HG03378 (cell line): ENCODE results near the gene HS3ST4.
"Not testable (repeated sequence)": the region's sequence is repeated elsewhere in the genome, so short reads cannot be mapped to it uniquely, and the experiment has no call there.

Source experiments
- ATAC-seq: cut with Tn5 transposase; IDR thresholded peaks from one replicate; pipeline ENCODE4 v1.9.1; 2021; ENCODE audit warnings: mild to moderate bottlenecking, moderate library complexity; ENCODE audit not compliant: unreplicated experiment

Gene HS3ST4

DNA sequence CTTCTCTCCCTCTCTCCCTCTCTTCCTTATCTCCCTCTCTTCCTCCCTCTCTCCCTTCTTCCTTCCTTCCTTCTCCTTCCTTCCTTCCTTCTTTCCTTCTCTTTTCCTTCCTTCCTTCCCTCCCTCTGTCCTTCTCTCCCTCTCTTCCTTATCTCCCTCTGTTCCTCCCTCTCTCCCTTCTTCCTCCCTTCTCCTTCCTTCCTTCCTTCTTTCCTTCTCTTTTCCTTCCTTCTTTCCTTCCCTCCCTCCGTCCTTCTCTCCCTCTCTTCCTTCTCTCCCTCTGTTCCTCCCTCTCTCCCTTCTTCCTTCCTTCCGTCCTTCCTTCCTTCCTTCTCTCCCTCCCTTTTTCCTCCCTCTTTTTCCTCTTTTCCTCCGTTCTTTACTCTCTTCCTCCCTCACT is 38.6 kb downstream of the HS3ST4 start:
- ATAC-seq = no peak

DNA sequence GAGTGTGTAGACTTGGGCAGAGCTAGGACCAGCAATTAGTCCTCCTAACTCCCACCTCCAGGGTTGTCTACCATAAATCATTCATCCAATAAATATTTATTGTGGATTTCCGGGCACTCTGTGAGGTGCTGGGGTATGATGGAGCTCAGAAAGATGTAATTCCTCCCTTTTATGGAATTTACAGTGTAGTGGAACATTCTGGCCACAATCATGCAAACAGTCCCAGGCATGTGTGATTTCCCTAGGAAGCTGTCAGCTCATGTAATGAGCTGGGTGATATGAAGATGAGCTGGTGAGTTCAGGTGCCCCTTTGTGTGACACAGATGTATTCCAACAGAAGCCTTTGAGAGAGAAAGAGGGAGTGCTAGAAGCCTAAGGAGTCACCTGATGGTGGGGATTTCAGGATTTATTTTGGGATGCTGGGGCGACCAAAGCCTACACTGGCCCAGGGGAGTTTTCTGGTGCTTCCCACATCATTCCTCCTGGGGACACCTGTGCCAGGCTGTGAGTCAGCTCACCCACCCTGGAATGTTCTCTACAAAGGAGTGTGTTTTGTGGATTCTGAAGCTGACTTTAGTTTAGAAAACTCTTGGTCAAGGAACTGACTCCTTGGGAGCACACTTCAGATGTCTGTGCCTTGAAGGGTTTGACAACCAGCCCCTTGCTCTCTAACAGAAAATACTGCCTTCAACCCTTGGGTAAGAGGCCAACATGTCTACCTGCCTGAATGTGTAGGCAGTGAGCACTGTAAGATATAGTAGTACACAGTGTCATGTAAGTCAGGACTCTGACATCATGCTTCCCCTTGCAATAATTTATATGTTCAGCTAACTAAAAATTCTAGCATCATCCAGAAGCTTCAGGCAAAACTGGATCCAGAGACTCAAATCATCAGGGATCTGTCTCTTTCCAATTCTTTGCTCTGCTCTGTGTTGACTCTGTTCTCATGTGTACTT is 42.9 kb downstream of the HS3ST4 start:
- ATAC-seq = no peak

DNA sequence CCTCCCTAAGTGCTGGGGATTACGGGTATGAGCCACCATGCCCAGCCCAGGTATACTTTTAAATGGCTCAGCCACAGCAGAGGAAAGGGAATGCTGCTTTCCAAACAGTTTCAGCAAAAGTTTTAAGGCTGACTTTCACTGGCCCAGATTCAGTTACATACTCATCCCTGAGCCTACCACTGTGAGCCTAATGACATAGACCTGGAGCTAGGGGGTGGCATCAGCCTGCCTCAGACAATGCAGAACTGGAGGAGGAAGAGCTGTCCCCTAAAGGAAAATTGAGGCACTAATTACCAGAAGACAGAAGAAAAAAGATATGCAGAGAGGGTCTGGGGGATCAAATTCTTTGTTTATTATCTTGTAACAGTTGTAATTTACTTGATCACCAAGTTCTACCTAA is 43.9 kb downstream of the HS3ST4 start:
- ATAC-seq = no peak

DNA sequence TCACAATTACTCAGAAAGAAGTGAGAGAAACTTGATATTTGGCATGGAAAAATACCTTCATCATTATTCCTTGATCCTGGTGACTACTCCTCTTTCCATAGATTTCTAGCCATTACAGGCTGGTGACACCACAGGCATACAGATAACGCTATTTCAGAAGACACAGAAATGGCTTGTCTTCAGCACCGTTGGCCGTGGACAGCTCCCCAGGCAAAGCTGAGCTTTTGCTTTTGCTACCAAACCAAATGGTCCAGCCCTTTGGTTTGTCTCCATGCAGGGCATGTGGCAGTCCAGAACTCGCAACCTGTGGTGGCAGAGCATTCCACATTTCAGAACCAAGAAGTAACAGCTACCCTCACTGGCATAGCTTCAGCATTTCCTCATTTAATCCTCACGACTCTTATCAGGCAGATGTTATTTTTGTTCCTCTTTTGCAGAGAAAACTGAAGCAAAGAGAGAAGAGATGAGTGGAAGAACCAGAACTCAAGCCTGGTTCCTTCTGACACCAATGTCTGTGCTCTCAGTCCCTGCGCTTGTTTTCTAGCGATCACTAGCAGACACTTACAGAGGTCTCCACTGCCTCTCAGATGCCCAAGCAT is 55.5 kb downstream of the HS3ST4 start:
- ATAC-seq = no peak

DNA sequence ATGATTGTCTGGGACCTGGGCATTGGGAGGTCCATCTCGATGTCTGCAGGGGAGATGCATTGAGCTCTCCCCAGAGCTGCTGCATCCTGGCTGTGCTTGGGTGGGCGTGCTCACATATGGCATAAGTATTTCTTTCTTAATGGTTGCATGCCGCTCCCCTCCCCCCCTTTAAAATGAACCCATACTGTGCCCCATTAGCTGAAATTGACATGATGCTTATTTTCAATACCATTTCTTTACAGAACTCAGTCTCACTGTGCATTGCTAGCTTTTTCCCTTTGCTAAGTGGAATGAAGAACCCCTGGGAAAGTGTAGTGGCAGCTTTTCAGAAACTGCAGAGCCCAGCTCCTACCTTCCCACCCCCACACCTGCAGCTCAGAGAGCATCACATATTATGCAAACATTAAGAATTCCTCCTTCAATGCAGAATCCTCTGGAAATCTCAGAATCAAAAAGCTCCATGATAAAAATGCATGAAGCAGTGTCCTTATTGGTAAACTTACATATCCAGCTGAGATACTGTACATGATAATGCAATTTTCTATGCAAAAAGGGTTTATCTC is 56.4 kb downstream of the HS3ST4 start:
- ATAC-seq = no peak

DNA sequence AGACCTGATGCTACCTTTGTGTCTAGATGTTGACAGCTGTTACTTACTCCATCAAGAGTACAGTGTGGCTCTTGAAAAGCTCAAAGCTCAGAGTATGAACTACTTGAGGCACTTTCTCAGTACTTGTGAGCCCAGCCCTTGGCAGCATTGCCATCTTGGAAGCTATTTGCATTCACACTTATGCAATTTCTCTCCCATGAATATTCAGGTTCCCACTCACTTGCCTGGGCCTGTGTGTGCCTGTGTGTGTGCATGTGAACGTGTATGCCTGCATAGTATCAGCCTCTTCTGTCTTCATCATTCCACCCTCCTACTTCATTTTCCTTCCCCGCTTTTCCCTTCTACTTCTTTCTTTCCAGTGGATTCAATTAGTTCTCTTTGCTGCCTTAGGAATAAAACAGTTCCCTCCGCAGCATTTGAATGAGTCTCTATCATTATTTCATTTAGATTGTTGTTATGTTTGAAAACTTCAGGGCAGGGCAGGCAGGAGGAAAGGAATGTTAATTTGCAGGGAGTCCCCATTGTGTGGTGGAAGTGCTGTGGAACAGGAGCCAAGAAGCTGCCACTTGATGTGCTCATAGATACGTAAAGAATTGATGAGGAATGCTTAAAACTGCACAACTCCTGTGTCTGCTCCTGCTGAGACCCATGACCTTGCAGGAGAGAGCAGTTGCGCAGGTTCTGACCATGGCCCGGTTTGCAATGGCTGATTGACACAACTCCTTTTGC is 58.9 kb downstream of the HS3ST4 start:
- no peak for ATAC-seq

DNA sequence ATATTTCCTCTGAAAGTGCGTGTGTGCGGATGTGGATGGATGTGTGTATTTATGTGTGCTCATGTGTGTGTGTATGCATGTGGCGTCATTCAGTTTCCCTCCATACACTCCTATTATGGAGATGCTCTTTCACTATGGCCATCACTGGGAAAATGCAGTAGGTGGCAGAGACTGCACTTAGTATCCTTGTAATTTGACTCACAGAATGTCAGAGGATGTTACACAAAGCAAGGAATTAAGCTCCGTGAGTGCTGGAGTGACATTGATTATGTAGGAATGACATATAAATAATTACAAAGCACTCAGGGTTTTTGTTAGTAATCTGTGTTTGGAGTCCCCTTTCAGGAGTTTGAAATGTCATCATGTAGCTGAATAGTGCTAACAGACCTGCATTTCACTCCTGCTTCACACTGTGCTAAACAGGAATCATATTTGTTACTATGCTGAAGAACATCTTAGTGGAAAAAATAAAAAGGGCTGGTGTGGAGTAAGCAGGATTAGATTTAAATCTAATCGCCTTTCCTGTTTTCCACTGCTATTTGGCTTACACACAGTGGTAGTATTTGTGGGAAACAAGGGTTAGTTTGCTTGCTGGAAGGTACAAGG is 59.6 kb downstream of the HS3ST4 start:
- no peak for ATAC-seq

DNA sequence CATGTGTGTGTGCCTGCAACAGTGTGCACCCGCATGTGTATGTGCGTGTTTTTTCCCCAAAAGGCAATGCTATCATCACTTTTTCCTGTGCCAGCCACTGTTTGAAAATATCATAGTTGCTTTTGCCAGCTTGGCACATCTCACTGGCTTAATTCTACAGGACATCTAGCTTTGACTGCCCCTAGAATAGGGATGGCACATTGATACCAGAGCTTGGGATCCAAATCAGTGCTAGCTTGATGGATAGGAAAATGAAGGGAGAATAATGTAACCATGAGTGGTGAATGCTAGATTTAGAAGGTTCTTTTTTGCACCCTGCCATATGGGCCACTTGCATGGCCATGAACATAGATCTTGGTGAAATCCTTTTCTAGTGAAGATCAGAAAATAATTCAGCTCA is 72.7 kb downstream of the HS3ST4 start:
- no peak for ATAC-seq

DNA sequence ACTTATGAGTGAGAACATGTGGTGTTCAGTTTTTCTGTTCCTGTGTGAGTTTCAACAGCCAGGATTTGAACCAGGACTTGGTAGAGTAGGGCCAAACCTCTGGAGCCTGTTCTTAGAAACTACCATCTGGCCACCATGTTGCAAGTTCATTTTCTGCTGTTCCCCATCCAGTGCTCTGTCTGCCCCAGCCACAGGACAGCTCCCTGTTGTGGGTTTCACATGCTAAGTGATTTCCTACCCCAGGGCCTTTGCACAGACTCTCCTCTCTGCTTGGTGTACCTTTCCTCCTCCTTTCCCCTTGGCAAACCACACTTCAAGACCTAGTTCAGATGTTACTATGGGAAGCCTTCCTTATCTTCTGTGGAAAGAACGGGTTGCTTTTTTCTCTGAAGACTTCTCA is 79.5 kb downstream of the HS3ST4 start:
- ATAC-seq = no peak

DNA sequence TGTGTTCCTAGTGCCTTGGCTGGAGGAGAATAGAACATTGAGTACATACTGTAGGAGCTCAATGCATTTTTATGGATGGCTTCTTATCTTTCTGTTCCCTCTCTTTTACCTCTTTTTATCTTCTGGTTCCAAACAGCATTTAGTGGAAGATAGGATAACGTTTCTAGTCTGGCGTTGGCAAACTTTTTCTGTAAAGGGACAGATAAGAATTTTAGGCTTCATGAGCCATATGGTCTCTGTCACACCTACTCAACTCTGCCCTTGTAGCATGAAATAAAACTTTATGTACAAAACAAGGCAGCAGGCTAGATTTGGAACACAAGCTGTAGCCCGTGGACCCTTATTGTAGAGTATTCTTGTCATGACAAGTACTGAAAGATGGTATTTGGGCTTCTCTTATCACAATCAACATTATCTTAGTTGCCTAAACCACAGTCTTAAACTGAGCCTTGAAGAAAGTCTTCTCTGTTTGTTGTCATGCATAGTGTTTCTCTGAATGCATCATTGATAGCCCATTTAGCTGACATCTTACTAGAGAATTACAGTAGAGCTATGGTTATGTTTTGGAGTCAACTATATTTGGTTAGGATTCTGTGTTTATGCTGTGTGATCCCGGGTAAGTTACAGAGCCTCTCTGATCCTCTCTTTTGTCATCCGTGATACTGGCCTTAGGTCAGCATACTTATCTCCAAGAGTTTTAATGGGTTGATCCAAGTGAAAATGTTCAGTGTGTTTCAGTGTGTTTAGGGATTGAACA is 80.2 kb downstream of the HS3ST4 start:
- ATAC-seq = no peak

DNA sequence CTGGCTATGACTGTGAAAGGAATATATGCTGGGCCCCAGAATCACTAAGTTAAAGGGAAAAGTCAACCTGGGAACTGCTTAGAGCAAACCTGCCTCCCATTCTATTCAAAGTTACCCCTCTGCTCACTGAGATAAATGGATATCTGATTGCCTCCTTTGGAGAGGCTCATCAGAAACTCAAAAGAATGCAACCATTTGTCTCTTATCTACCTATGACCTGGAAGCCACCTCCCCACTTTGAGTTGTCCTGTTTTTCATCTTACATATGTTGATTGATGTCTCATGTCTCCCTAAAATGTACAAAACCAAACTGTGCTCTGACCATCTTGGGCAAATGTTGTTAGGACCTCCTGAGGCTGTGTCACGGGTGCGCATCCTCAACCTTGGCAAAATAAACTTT is 84.5 kb downstream of the HS3ST4 start:
- ATAC-seq = not testable (repeated sequence)

DNA sequence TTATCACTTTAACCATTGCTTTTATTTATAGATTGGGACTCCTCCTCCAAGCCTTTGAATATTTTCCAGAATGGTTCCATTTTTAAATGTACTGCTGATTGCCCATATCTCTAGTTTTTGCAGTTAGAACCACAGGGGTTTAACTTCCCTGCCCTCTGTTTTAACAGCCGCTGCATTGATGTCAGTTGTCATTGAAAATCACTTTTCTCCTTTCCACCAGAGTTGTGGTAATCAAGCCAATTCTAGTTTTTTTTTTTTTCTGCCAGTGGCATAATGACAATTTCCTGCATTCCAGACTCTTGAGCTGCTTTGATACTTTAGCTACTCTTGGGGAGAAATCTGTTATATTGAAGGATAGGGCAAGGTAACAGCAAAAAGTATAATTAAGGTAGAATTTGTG is 91.5 kb downstream of the HS3ST4 start:
- no peak for ATAC-seq

DNA sequence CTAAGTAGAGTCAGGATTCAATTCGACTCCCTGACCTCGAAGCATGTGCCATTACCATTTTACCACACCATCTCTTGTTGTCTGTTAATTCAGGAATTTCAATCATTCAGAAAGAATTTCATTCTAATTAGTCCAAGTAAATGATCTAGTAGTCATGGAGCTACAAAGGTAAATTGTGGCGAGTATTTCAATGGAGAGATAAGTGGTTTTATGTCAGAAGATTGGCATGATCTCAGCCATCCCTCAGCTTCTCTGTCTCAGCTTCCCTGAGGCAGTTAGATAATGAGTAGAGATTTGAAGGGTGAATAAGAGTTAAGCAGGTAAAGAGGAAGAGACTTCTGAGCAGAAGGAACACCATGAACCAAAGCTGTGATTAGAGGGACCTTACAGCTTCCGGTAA is 93.6 kb downstream of the HS3ST4 start:
- no peak for ATAC-seq

DNA sequence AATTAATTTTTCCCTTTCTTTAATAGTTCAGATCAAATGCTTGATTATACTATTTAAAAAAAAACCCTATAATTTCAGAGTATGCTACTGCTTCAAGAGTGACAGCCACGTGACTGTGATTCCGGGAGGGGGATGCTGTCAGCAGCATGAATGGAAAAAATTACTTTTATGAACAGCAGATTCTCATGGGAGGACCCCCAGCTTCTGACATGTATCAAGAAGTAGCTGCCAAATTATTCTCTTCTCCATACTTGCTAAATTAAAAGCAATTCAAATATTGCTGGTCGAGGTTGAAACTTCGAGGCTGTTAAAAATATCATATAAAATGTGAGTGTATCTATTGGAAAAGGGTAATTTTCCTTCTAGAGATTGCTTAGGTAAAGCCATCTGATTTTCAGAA is 95.0 kb downstream of the HS3ST4 start:
- ATAC-seq = no peak

DNA sequence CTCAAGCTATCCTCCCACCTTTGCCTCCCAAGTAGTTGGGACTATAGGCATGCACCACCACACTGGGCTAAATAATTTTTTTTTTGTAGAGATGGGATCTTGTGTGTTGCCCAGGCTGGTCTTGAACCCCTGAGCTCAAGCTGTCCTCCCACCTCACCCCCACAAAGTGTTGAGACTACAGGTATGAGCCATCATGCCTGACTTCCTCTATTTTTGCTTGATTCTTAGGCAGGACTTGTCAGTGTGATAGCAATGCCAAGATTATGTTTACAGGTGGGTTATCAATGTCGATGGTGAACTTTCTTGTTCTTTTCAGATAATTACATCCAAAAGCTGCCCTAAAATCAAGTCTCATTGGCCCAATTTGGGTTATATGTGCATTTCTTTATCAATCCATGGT is 96.9 kb downstream of the HS3ST4 start:
- ATAC-seq = no peak

DNA sequence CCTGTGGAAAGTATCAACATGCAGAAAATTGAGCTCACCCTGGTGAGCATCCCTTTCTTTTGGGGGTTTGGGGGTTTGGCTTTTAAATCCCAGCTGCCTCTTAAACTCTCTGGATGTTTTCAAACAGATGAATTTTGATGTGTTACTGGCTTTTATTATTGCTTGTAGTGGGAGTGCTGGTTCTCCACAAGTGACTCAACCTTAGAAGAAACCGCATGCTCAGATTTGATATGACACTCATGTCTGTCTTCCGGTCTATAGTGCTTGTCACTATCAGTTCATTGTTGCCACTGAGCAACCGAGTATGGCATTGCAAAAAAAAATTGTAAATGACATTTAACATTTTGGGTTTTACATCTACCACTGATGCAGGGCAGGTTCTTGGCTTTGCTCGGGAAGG is 104.5 kb downstream of the HS3ST4 start:
- ATAC-seq = no peak

DNA sequence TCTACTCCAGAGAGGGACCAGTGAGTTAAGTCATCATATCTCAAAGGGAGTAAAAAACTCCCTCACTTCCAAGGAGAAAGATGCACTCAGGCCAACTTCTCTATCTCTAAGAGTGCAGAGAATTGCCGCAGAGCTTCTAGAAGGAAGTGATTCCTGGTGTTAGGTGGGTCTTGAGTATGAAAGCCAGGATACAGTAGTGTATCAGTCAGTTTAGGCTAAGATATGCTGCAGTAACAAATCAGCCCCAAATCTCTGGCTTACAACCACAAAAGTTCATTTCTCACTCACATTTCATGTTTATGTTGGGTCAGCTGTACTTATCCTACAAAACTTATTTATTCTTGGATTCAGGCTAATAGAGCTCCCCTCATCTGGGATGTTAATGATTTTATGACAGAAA is 106.3 kb downstream of the HS3ST4 start:
- ATAC-seq = no peak

DNA sequence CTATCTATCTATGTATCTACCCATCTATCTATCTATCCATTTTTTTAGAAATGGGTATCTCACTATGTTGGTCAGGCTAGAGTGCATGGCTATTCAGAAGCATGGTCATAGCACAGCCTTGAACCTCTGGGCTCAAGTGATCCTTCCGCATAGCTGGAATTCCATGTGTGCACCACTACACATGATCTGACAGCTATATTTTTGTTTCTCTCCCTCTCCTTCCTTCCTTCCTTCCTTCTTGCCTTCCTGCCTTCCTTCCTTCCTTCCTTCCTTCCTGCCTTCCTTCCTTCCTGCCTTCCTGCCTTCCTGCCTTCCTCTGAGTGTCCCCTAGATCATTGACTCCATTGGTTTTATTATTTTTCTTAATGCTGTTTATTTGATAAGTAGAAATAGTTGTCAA is 108.1 kb downstream of the HS3ST4 start:
- no peak for ATAC-seq

DNA sequence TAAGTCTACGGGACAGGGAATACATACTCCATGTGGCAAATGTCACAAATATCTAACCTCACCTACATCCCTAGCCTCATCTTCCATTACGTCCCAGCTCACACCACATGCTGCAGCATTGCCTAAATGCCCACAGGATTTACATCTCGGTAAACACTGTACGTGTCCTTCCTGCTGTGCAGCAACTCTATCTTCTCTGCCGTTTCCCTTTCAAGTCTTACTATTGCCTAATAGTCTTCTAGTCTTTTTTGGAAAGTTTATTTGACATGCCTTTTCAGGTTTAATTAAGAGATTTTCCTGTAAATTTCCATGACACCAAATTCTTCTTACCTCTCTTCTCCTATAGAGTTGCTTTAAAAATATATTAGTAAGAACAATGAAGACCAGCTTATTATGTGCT is 120.5 kb downstream of the HS3ST4 start:
- no peak for ATAC-seq

DNA sequence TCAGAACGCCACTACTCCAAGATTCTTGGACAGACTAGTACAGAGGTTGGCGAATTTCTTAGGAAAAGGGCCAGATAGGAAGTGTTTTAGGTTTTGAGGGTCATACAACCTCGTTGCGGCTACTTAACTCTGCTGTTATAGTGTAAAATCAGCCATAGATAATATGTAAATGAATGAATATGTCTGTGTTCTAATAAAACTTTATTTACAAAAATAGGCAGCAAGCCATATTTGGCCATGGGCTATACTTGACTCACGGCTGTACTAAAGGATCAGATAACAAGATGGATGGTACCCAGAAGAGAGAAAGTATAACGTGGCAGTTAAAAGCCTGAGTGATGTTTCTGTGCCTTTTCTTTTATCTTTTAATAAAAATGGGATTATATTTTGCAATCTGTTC is 125.5 kb downstream of the HS3ST4 start:
- ATAC-seq = no peak
